Peyer's patch (tissue), 4 donors: Measurements from ENCODE around the gene AGAP1. TPM values are rescaled to one million over a fixed set of nuclear protein-coding genes. Genes with fewer than 3 reads are reported as not detected.

Source experiments
- DNase-seq, 3 donors: peaks; one replicate each; pipeline ENCODE4 v3.0.0-alpha.2; 2017 to 2019
- H3K27ac ChIP-seq, 4 donors: fragments of 200-600 bp; sonication (generic); one replicate each; pipeline ENCODE4 v1.5.1; 2016 to 2019
- H3K27me3 ChIP-seq, 2 donors: fragments of 200-600 bp; sonication (generic); one replicate each; pipeline ENCODE4 v1.5.1; 2019
- H3K36me3 ChIP-seq, 3 donors: fragments of 200-600 bp; sonication (generic); one replicate each; pipeline ENCODE4 v1.5.1; 2016 to 2019
- H3K4me1 ChIP-seq, 4 donors: fragments of 200-600 bp; sonication (generic); one replicate each; pipeline ENCODE4 v1.5.1; 2016 to 2019
- H3K4me3 ChIP-seq, 4 donors: fragments of 200-600 bp; sonication (generic); 1 replicate in 3 of 4; 2 replicates in 1 of 4; pipeline ENCODE4 v1.5.1; 2016 to 2019; ENCODE audit warnings: mild to moderate bottlenecking in 1 of 4
- H3K9me3 ChIP-seq, 4 donors: fragments of 200-600 bp; sonication (generic); one replicate each; pipeline ENCODE4 v1.5.1; 2016 to 2019; ENCODE audit warnings: mild to moderate bottlenecking in 1 of 4
- POLR2A ChIP-seq, 2 donors: fragments of 450-650 bp; IDR thresholded peaks; one replicate each; pipeline ENCODE4 v1.5.1; 2017; ENCODE audit warnings: antibody characterized with exemption in 2 of 2, mild to moderate bottlenecking in 2 of 2, moderate library complexity in 2 of 2
- total RNA-seq, 4 donors: library from RNA; depleted of rRNA; stranded (reverse); fragments of >200 nt; gene quantifications; one replicate each; pipeline ENCODE4 v1.1.0, GENCODE V29; 2016
- TF ChIP-seq, protein P1 (sequence below), 6 experiments: fragments of 450-650 bp in 4 of 6; fragments of 200-600 bp in 2 of 6; sonication (generic) in 1 of 6; IDR thresholded peaks; one replicate each; pipeline ENCODE4 v1.5.1; 2017 to 2019; ENCODE audit warnings: antibody characterized with exemption in 6 of 6, mild to moderate bottlenecking in 3 of 6, moderate library complexity in 1 of 6

AGAP1 gene
- total RNA-seq, 4 donors from 2014 or later, result 55.7 to 79.1 (median 66.9) TPM

DNA sequence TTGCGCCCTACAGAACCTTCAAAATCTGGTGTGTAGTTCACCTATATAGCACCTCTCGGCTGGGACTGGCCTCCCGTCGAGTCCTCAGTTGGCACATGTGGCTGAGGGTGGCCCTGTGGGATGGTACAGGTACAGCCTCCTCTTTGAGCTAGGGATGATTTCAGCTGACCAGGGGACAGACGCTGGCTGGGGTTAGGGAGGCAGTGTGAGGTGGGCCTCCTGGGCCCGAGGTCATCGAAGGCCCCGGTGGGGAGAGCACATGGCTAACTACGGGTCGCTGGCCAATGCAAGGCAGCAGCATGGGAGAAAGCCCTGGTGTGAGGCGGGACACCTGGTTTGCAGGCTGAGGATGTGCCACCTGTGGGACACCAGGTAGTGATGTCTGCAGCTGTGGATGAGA lies 369.6 kb downstream of the AGAP1 start:
- Histone ChIP-seq H3K4me1 (no peaks in the 10 kb centered on the region), H3K4me3 (no peak overlapping the region), H3K27me3 (no peaks in the 10 kb centered on the region), H3K9me3 (no peaks in the 10 kb centered on the region), H3K27ac (no peak overlapping the region), H3K36me3 (no peaks in the 10 kb centered on the region)
- TF ChIP-seq, protein P1, sequence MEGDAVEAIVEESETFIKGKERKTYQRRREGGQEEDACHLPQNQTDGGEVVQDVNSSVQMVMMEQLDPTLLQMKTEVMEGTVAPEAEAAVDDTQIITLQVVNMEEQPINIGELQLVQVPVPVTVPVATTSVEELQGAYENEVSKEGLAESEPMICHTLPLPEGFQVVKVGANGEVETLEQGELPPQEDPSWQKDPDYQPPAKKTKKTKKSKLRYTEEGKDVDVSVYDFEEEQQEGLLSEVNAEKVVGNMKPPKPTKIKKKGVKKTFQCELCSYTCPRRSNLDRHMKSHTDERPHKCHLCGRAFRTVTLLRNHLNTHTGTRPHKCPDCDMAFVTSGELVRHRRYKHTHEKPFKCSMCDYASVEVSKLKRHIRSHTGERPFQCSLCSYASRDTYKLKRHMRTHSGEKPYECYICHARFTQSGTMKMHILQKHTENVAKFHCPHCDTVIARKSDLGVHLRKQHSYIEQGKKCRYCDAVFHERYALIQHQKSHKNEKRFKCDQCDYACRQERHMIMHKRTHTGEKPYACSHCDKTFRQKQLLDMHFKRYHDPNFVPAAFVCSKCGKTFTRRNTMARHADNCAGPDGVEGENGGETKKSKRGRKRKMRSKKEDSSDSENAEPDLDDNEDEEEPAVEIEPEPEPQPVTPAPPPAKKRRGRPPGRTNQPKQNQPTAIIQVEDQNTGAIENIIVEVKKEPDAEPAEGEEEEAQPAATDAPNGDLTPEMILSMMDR (IDR thresholded peaks at IDR 0.05), result no peak
- no peak for TF ChIP-seq POLR2A (IDR thresholded peaks at IDR 0.05)
- DNase-seq, result no peak

- TF ChIP-seq, protein P1 (IDR thresholded peaks at IDR 0.05), result no peak
- TF ChIP-seq POLR2A (IDR thresholded peaks at IDR 0.05), result no peak
- no peak overlapping the region for H3K27ac ChIP-seq
- no peak for DNase-seq
- no peaks in the 10 kb centered on the region for H3K4me1 ChIP-seq
- H3K36me3 ChIP-seq, result no peaks in the 10 kb centered on the region
- H3K4me3 ChIP-seq, result no peak overlapping the region
- no peaks in the 10 kb centered on the region for H3K9me3 ChIP-seq
- no peaks in the 10 kb centered on the region for H3K27me3 ChIP-seq
Observed at GRCh38 chr2:235864302-235864701, 370.5 kb downstream of the AGAP1 start.

- Histone ChIP-seq H3K27ac (no peak overlapping the region), H3K9me3 (no peaks in the 10 kb centered on the region), H3K36me3 (no peaks in the 10 kb centered on the region), H3K4me1 (no peaks in the 10 kb centered on the region), H3K4me3 (no peak overlapping the region), H3K27me3 (no peaks in the 10 kb centered on the region)
- DNase-seq, result no peak
- TF ChIP-seq POLR2A (IDR thresholded peaks at IDR 0.05), result no peak
- TF ChIP-seq, protein P1 (IDR thresholded peaks at IDR 0.05), result no peak
Observed at GRCh38 chr2:235864733-235865515, 371.1 kb downstream of the AGAP1 start.

- no peak for DNase-seq
- no peak for TF ChIP-seq POLR2A (IDR thresholded peaks at IDR 0.05)
- TF ChIP-seq, protein P1 (IDR thresholded peaks at IDR 0.05), result no peak
- Histone ChIP-seq H3K36me3 (no peaks in the 10 kb centered on the region), H3K27ac (no peak overlapping the region), H3K9me3 (no peaks in the 10 kb centered on the region), H3K4me1 (no peaks in the 10 kb centered on the region), H3K27me3 (no peaks in the 10 kb centered on the region), H3K4me3 (no peak overlapping the region)
Observed at GRCh38 chr2:235866373-235866772, 372.5 kb downstream of the AGAP1 start.

GRCh38 chr2:235868224-235868623 lies 374.4 kb downstream of the AGAP1 start:
- Histone ChIP-seq H3K27me3 (no peaks in the 10 kb centered on the region), H3K4me3 (no peak overlapping the region), H3K27ac (no peak overlapping the region), H3K4me1 (no peaks in the 10 kb centered on the region), H3K36me3 (no peaks in the 10 kb centered on the region), H3K9me3 (no peaks in the 10 kb centered on the region)
- no peak for DNase-seq
- TF ChIP-seq, protein P1 (IDR thresholded peaks at IDR 0.05), result no peak
- TF ChIP-seq POLR2A (IDR thresholded peaks at IDR 0.05), result no peak
